Vagina (tissue), 2 donors: ENCODE measurements around the gene SERP1.

Experiments
- POLR2A ChIP-seq, 2 donors: fragments of 450-650 bp; IDR thresholded peaks; one replicate each; pipeline ENCODE4 v1.6.1; 2017; ENCODE audit warnings: antibody characterized with exemption in 2 of 2, mild to moderate bottlenecking in 2 of 2, moderate library complexity in 2 of 2
- TF ChIP-seq, protein P1 (sequence below), 3 experiments: fragments of 450-650 bp in 2 of 3; fragments of 200-600 bp in 1 of 3; sonication (generic) in 1 of 3; IDR thresholded peaks; one replicate each; pipeline ENCODE4 v1.5.1; 2017 to 2019; ENCODE audit warnings: antibody characterized with exemption in 3 of 3, mild to moderate bottlenecking in 2 of 3, moderate library complexity in 2 of 3

- TF ChIP-seq, protein P1, sequence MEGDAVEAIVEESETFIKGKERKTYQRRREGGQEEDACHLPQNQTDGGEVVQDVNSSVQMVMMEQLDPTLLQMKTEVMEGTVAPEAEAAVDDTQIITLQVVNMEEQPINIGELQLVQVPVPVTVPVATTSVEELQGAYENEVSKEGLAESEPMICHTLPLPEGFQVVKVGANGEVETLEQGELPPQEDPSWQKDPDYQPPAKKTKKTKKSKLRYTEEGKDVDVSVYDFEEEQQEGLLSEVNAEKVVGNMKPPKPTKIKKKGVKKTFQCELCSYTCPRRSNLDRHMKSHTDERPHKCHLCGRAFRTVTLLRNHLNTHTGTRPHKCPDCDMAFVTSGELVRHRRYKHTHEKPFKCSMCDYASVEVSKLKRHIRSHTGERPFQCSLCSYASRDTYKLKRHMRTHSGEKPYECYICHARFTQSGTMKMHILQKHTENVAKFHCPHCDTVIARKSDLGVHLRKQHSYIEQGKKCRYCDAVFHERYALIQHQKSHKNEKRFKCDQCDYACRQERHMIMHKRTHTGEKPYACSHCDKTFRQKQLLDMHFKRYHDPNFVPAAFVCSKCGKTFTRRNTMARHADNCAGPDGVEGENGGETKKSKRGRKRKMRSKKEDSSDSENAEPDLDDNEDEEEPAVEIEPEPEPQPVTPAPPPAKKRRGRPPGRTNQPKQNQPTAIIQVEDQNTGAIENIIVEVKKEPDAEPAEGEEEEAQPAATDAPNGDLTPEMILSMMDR (IDR thresholded peaks at IDR 0.05), result no peak
- no peak for TF ChIP-seq POLR2A (IDR thresholded peaks at IDR 0.05)
Measured at GRCh38 chr3:150555859-150556436, 9.7 kb upstream of the SERP1 start.
